HG02588 (cell line): ENCODE data around the gene ZNF185.

Experiments used
- ATAC-seq: cut with Tn5 transposase; IDR thresholded peaks from one replicate; pipeline ENCODE4 v1.9.1; 2021; ENCODE audit warnings: mild to moderate bottlenecking, moderate library complexity; ENCODE audit not compliant: unreplicated experiment

The ZNF185 gene

DNA sequence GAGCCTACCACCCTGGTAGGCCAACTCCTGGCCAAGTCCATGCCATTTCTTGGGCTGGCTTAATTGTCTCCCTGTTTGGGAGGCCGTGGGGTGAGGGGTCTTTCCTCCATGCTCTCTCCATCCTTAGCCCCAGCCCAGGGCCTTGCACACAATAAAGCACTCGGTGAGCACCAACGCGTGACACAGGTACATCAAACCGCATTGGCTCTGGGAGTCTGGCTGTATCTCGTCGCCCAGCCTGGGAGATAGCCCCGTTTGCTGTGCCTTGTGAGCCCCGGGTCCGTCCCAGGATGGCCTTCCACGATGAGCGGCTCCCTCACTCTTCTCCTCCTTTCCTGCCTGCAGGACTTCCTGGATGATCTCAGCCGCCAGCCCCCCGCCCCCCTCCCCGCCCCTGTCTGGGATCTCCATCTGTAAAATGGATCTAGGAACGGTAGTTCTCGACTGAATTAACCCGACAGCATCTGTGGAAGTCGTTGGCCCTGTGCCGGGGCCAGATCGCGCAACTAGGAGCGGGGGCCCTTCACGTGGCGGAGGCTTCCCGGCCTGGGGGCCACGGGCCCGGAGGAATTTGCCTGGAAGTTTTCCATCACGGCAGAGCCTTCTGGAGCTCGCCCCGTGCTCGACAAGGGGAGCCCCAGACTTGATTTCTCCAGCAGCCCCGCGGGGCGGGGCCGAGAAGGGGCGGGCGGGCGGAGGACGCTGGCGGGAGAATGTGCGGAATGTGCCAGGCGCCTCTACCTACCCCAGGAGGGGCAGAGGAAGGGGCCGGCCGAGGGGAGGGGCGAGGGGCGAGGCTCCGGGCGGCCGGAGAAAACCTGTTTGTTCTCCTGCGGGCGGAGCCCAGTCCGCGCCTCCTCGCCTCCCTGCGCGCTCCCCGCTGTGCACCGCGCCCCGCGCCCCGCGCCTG lies at the start of gene ZNF185:
Gene ZNF185 (plus strand): TSS at position 846 of the 910 bp plus-strand sequence. CDS start 16,423 bp downstream, outside the sequence.
- no peak for ATAC-seq

GRCh38 chrX:152850465-152850864 lies 47.4 kb upstream of the ZNF185 start:
- ATAC-seq: no peak

DNA sequence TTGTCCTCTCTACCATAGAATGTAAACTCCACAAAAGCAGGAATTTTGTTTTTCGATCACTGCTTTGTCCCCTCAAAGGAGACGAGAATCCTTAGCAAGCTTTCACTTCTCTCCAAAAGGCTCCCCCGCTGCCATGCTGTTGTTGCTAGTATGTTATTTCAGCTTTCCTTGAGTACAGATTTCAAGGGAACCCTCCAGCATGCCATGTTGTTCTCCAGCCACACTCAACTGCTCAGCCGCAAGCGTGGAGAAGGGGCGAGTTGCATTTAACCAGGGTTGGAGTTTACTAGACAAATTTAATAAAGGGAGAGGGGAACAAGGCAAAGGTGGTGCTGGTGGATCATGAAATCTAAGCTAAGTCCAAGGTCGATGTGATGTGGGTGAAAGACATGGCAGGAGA lies 43.9 kb upstream of the ZNF185 start:
- no peak for ATAC-seq

- no peak for ATAC-seq
Measured at GRCh38 chrX:152861116-152861515, 36.8 kb upstream of the ZNF185 start.

- no peak for ATAC-seq
Measured at GRCh38 chrX:152861826-152862225, 36.0 kb upstream of the ZNF185 start.

GRCh38 chrX:152865232-152865920 lies 32.5 kb upstream of the ZNF185 start:
- no peak for ATAC-seq

DNA sequence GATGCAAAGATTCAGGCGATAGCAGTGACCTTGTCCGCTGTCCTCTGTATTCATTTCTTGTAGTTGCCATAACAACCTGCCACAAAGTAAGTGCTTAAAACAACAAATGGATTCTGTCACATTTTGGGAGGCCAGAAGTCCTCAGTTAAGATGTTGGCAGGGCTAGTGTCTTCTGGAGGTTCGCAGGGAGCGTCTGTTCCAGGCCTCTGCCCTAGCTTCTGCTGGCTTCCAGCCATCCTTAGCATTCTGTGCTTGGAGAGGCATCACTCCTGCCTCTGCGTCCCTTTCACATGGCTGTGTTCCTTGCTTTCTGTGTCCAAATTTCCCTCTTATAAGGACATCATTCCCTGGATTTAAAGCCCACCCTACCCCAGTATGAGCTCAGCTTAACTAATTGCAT lies 31.5 kb upstream of the ZNF185 start:
- no peak for ATAC-seq

GRCh38 chrX:152869972-152870371 lies 27.9 kb upstream of the ZNF185 start:
- ATAC-seq: no peak

- no peak for ATAC-seq
Measured at GRCh38 chrX:152871260-152871659, 26.6 kb upstream of the ZNF185 start.

- no peak for ATAC-seq
Measured at GRCh38 chrX:152872522-152872921, 25.3 kb upstream of the ZNF185 start.

DNA sequence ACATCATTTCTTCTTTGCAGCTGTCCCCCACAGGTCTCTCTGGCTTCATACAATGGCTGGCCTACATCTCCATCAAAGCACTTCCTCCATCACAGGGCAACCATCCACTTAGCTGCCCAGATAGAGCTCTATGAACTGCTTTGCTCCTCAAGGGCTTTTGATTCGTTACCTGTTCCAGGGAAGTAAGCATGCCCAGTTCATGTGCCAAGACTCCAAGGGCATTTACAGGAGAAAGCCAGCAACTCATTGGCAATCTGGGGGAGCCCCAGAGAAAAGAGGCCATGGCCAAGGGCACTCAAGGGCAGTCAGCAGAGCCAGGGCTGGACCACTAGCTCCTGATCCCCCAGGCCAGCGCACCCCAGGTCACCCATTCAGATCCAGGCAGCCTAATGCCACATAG lies 24.5 kb upstream of the ZNF185 start:
- no peak for ATAC-seq

DNA sequence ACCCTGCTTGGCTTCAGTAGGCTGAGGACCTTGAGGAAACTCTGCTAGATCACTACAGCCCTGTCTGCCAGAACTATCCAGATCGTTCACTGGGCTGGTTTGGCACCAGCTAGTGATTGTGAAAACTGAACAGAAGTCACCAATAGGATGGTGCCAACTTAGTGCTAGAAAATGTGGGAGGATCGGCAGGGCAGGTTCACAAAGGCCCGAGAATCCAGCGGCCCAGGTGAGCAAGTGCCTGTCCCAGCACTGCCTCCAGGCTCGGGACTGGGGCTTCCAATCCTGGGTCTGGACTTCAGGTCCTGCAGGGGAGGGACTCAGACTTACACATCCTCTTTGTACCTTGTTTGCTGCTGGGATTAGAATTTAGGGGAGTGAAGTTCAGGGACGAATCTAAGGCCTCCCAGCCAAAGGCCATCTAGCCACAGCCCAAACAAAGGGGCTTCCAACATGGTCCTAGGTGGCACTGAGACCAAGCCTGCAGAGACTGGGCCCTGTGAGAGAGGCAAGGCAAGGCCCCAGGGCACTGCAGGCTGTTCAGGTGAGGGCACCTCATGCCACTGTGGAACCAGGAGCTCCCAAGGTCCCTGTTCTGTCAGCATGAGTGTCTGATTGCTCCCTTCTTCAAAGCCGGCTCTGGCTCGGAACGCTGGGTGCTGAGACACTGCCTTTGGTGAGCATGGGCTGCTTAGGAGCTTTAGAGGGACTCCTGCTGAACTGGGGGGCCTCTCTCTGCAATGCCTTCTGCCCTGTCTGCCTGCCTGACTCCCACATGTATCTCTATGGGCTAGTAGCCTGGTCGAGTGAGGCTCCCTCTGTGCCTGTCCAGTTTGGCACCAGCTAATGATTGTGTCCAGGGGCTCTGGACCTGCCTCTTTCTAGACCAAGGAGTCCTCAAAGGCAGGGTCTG lies 20.7 kb upstream of the ZNF185 start:
- ATAC-seq: no peak

GRCh38 chrX:152878976-152879755 lies 18.7 kb upstream of the ZNF185 start:
- ATAC-seq: no peak

DNA sequence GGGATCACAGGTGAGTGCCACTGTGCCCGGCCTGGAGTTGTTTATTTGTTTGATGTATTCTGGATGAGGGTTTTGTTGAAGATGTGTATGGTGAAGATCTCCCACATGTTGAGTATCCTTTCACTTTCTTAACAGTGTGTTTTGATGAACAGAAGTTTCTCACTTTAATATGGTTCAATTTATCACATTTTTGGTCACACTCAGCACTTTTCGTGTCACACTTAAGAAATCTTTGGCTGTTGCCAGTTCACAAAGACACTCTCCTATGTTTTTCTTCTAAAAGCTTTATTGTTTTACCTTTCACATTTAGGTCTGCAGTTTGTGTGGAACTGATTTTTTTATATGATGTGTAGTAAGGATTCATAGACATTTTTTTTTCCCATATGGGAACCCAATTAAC lies 16.6 kb upstream of the ZNF185 start:
- ATAC-seq: no peak

DNA sequence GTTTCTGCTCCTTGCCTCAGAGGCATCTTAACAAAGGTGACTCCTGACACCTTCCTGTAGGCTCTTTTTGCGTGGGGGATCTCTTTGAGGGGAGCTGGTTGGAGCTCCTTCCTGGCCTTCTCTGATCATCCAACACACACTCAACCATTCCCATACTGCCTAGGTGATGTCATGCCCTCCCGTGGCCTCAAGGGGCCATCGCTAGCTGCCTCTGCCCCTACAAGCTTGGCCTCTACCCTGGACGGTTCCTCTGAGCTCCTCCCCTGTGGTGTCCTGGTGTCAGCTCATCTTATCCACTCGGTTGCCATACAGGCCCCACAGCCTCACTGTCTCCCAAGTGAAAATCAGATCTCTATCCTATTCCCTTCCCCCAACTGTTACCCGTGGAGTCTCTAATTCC lies 13.7 kb upstream of the ZNF185 start:
- no peak for ATAC-seq

GRCh38 chrX:152886716-152887115 lies 11.2 kb upstream of the ZNF185 start:
- no peak for ATAC-seq

GRCh38 chrX:152892499-152892898 lies 5.4 kb upstream of the ZNF185 start:
- no peak for ATAC-seq

- ATAC-seq: no peak
Measured at GRCh38 chrX:152892999-152893891, 4.6 kb upstream of the ZNF185 start.

DNA sequence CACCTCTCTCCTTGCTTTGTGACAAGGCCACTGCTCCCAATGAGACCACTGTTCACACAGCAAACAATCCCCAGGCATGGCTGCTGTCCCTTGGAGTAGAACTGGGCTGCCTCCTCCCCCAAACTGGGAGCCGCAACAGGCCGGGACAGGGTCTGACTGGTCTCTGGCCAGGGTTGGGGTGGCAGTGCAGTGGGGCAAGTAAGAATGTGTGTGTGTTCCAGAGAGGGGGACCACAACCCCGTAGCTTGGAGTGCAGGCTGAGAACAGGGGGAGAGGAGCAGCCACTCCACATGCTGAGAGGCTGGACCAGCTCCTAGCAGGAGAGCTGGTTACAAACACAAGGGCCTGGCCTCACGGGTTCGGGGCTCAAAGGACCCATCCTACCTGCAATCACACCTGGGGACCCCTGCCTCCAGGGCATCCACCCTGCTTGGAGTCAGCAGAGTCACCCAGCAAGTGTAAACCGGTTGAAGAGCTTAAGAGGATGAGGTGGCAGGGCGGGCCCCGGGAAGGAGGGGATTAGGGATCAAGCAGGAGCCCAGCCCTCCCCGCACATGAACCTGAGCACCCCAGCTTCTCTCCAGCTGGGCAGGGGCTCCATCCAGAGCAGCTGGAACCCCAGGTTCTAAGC lies 3.8 kb upstream of the ZNF185 start:
- no peak for ATAC-seq
